HG03432 (cell line): Measurements from ENCODE around the gene TAS2R20.
"Not testable (repeated sequence)": the region's sequence is repeated elsewhere in the genome, so short reads cannot be mapped to it uniquely, and the experiment has no call there.

ENCODE experiments used
- ATAC-seq: cut with Tn5 transposase; IDR thresholded peaks from one replicate; pipeline ENCODE4 v1.9.1; 2021; ENCODE audit warnings: mild to moderate bottlenecking, moderate library complexity; ENCODE audit not compliant: unreplicated experiment

The TAS2R20 gene

GRCh38 chr12:10998204-10998603 is at the start of gene TAS2R20:
TAS2R20 (minus strand) TSS chr12:10998304; CDS start chr12:10997875, 429 bp downstream.
- ATAC-seq = no peak

GRCh38 chr12:11041366-11041765 is 43.3 kb upstream of the TAS2R20 start:
- not testable (repeated sequence) for ATAC-seq

- ATAC-seq = no peak
These were observed 42.1 kb upstream of the TAS2R20 start for GRCh38 chr12:11040162-11040561.

- ATAC-seq = no peak
These were observed 41.1 kb upstream of the TAS2R20 start for GRCh38 chr12:11039171-11039570.

GRCh38 chr12:11033959-11034358 is 35.9 kb upstream of the TAS2R20 start:
- not testable (repeated sequence) for ATAC-seq

- ATAC-seq = no peak
These were observed 33.2 kb upstream of the TAS2R20 start, which contains the start of gene TAS2R31 for GRCh38 chr12:11031307-11031706. TAS2R31 (minus strand) TSS chr12:11031407; CDS start chr12:11031335, 72 bp downstream.

- no peak for ATAC-seq
These were observed 28.0 kb upstream of the TAS2R20 start for GRCh38 chr12:11026118-11026517.

- no peak for ATAC-seq
These were observed 25.3 kb upstream of the TAS2R20 start for GRCh38 chr12:11023387-11023786.

GRCh38 chr12:11022520-11022919 is 24.4 kb upstream of the TAS2R20 start, which contains the start of gene TAS2R19:
TAS2R19 (minus strand) TSS chr12:11022620; CDS start chr12:11022571, 49 bp downstream.
- no peak for ATAC-seq

GRCh38 chr12:11016937-11017336 is 18.8 kb upstream of the TAS2R20 start:
- no peak for ATAC-seq

GRCh38 chr12:11015775-11016430 is 17.8 kb upstream of the TAS2R20 start:
- no peak for ATAC-seq

- ATAC-seq = no peak
These were observed 16.1 kb upstream of the TAS2R20 start for GRCh38 chr12:11014234-11014633.

- no peak for ATAC-seq
These were observed 9.5 kb upstream of the TAS2R20 start for GRCh38 chr12:11007608-11008007.

- no peak for ATAC-seq
These were observed 3.8 kb downstream of the TAS2R20 start for GRCh38 chr12:10994307-10994706.

GRCh38 chr12:10989107-10989506 is 9.0 kb downstream of the TAS2R20 start:
- ATAC-seq = no peak

GRCh38 chr12:10986812-10987211 is 11.3 kb downstream of the TAS2R20 start, which contains the start of gene TAS2R50:
TAS2R50 (minus strand) TSS chr12:10986912; CDS start chr12:10986860, 52 bp downstream.
- ATAC-seq = no peak

GRCh38 chr12:10982244-10982643 is 15.9 kb downstream of the TAS2R20 start:
- no peak for ATAC-seq

GRCh38 chr12:10974965-10975364 is 23.1 kb downstream of the TAS2R20 start:
- ATAC-seq = no peak

- ATAC-seq = no peak
These were observed 29.2 kb downstream of the TAS2R20 start for GRCh38 chr12:10968765-10969456.

GRCh38 chr12:10967409-10967808 is 30.7 kb downstream of the TAS2R20 start:
- ATAC-seq = no peak

- ATAC-seq = no peak
These were observed 31.8 kb downstream of the TAS2R20 start for GRCh38 chr12:10966314-10966713.

- ATAC-seq = no peak
These were observed 32.6 kb downstream of the TAS2R20 start for GRCh38 chr12:10965476-10965875.
